ENCODE results near the gene LECT2.

The LECT2 gene

GRCh38 chr5:135954899-135955298 is at the start of gene LECT2:
Gene LECT2, minus strand, starts transcription at chr5:135954983. Its CDS starts 150 bp downstream, at chr5:135954833.
- DNase-seq (ENCODE audit: low spot score): no peak

GRCh38 chr5:136004436-136004835 is 49.7 kb upstream of the LECT2 start:
- no peak for DNase-seq (ENCODE audit: low spot score)

GRCh38 chr5:136001466-136001981 is 46.7 kb upstream of the LECT2 start:
- no peak for DNase-seq (ENCODE audit: low spot score)

GRCh38 chr5:136000932-136001331 is 46.1 kb upstream of the LECT2 start:
- no peak for DNase-seq (ENCODE audit: low spot score)

- no peak for DNase-seq (ENCODE audit: low spot score)
Observed at GRCh38 chr5:136000147-136000546, 45.4 kb upstream of the LECT2 start.

GRCh38 chr5:135999406-136000139 is 44.8 kb upstream of the LECT2 start:
- DNase-seq (ENCODE audit: low spot score): no peak

GRCh38 chr5:135998889-135999288 is 44.1 kb upstream of the LECT2 start:
- no peak for DNase-seq (ENCODE audit: low spot score)

- no peak for DNase-seq (ENCODE audit: low spot score)
Observed at GRCh38 chr5:135997673-135998335, 43.0 kb upstream of the LECT2 start.

- no peak for DNase-seq (ENCODE audit: low spot score)
Observed at GRCh38 chr5:135996611-135997010, 41.8 kb upstream of the LECT2 start.

GRCh38 chr5:135995976-135996375 is 41.2 kb upstream of the LECT2 start:
- DNase-seq (ENCODE audit: low spot score): no peak

GRCh38 chr5:135993880-135994636 is 39.3 kb upstream of the LECT2 start:
- no peak for DNase-seq (ENCODE audit: low spot score)

GRCh38 chr5:135993335-135993879 is 38.6 kb upstream of the LECT2 start:
- DNase-seq (ENCODE audit: low spot score): no peak

- DNase-seq (ENCODE audit: low spot score): no peak
Observed at GRCh38 chr5:135991429-135991828, 36.6 kb upstream of the LECT2 start.

- no peak for DNase-seq (ENCODE audit: low spot score)
Observed at GRCh38 chr5:135990528-135991255, 35.9 kb upstream of the LECT2 start.

- DNase-seq (ENCODE audit: low spot score): no peak
Observed at GRCh38 chr5:135989686-135990085, 34.9 kb upstream of the LECT2 start.

GRCh38 chr5:135988546-135988945 is 33.8 kb upstream of the LECT2 start:
- no peak for DNase-seq (ENCODE audit: low spot score)

- DNase-seq (ENCODE audit: low spot score): no peak
Observed at GRCh38 chr5:135986891-135987401, 32.2 kb upstream of the LECT2 start.

- DNase-seq (ENCODE audit: low spot score): no peak
Observed at GRCh38 chr5:135986401-135986800, 31.6 kb upstream of the LECT2 start.

- no peak for DNase-seq (ENCODE audit: low spot score)
Observed at GRCh38 chr5:135985951-135986350, 31.2 kb upstream of the LECT2 start.

GRCh38 chr5:135980620-135981019 is 25.8 kb upstream of the LECT2 start:
- no peak for DNase-seq (ENCODE audit: low spot score)

GRCh38 chr5:135979510-135979909 is 24.7 kb upstream of the LECT2 start:
- no peak for DNase-seq (ENCODE audit: low spot score)

Data from putamen (tissue), 1 donor.